ENCODE data around the gene PKD2.

Gene PKD2

GRCh38 chr4:88007304-88008121, at the start of gene PKD2:
Gene PKD2 (plus strand): TSS chr4:88007635. CDS start chr4:88007734, 99 bp downstream.
- H3K4me3 ChIP-seq (ENCODE audit: low read depth, low read length), result peak within 1 kb of the TSS; percentile 79

GRCh38 chr4:87961993-87962392, 45.4 kb upstream of the PKD2 start:
- no peak overlapping the region for H3K4me3 ChIP-seq (ENCODE audit: low read depth, low read length)

GRCh38 chr4:87962398-87963146, 44.9 kb upstream of the PKD2 start:
- no peak overlapping the region for H3K4me3 ChIP-seq (ENCODE audit: low read depth, low read length)

DNA sequence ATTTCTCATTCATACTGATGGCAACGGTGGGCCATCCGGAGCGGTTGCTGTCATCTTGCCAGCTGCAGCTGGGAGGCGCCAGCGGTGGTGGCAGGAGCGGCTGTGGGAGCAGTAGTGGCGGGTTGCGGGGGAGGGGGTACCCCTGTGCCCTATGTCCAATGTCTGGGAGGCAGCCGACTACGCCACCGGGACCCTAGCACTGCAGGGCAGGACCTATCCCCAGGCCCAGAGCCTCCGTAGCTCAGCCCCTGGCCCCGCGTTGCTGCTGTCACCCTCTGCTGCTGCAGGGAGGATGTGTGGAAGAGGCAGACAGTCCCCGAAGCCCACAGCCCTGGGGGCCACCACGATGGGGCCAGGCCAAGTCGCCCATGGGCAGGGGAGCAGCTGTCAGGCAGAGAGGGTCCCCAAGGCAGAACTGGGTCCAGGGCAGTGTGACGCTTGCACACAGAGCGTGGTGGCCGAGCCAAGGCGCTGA, 41.9 kb upstream of the PKD2 start:
- no peak overlapping the region for H3K4me3 ChIP-seq (ENCODE audit: low read depth, low read length)

GRCh38 chr4:87966095-87966496, 41.3 kb upstream of the PKD2 start:
- H3K4me3 ChIP-seq (ENCODE audit: low read depth, low read length), result no peak overlapping the region

- H3K4me3 ChIP-seq (ENCODE audit: low read depth, low read length), result no peak overlapping the region
Measured at GRCh38 chr4:87967193-87967592, 40.2 kb upstream of the PKD2 start.

GRCh38 chr4:87970121-87970520, 37.3 kb upstream of the PKD2 start:
- no peak overlapping the region for H3K4me3 ChIP-seq (ENCODE audit: low read depth, low read length)

GRCh38 chr4:87971866-87972265, 35.6 kb upstream of the PKD2 start:
- no peak overlapping the region for H3K4me3 ChIP-seq (ENCODE audit: low read depth, low read length)

- H3K4me3 ChIP-seq (ENCODE audit: low read depth, low read length), result no peak overlapping the region
Measured at GRCh38 chr4:87973283-87974169, 33.9 kb upstream of the PKD2 start.

DNA sequence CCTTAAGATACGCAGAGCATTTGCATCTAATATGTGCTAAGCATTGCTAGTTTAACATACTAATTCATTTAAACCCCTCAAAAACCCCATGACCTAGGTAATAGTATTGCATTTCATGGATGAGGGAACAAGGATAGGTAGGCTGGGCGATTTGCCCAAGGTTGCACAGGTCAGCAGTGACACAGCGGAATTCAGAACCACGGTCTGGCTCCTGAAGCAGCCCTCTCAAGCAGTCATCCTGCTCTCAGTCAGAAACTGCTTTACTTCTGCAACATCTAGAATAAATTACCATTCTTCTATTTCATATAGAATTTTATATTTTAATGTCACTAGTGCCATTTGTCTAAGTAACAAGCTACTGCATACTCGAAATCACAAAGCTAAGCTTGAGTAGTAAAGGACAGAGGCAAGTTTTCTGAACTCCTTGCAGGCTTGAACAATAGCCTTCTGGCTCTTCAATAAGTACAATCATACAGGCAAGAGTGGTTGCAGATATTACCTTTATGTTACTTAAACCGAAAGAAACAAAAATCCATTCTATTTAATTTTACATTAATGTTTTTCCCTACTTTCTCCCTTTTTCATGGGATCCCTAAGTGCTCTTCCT, 32.5 kb upstream of the PKD2 start:
- no peak overlapping the region for H3K4me3 ChIP-seq (ENCODE audit: low read depth, low read length)

- peak within 1 kb of the TSS; percentile 41 for H3K4me3 ChIP-seq (ENCODE audit: low read depth, low read length)
Measured at GRCh38 chr4:87975466-87975865, 32.0 kb upstream of the PKD2 start, which contains the start of gene SPP1. Gene SPP1 (plus strand): TSS chr4:87975714. CDS start chr4:87976896, 1,182 bp downstream.

GRCh38 chr4:87977521-87978278, 29.7 kb upstream of the PKD2 start:
- peak overlapping the region; percentile 14 for H3K4me3 ChIP-seq (ENCODE audit: low read depth, low read length)

DNA sequence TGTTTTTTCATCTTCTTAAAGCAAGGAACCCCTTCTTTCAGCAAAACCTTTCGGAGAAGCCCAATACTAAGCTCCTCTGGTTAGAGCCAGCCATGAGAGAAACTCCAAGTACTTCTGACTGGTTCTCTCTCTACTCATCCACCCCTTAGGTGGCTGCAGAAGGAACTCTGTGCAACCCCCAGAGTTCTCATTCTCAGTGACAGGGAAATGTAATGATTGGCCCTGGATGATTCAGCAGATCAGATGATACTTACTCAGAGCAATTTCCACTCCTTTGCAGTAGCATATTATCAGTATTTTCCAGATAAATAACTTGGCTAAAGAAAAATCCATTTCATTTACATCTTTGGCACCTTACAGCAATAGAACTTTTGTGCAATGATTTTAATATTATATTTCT, 28.8 kb upstream of the PKD2 start:
- no peak overlapping the region for H3K4me3 ChIP-seq (ENCODE audit: low read depth, low read length)

GRCh38 chr4:87979810-87980209, 27.6 kb upstream of the PKD2 start:
- no peak overlapping the region for H3K4me3 ChIP-seq (ENCODE audit: low read depth, low read length)

GRCh38 chr4:87981486-87981885, 25.9 kb upstream of the PKD2 start:
- H3K4me3 ChIP-seq (ENCODE audit: low read depth, low read length), result no peak overlapping the region

- no peak overlapping the region for H3K4me3 ChIP-seq (ENCODE audit: low read depth, low read length)
Measured at GRCh38 chr4:87982036-87982435, 25.4 kb upstream of the PKD2 start.

DNA sequence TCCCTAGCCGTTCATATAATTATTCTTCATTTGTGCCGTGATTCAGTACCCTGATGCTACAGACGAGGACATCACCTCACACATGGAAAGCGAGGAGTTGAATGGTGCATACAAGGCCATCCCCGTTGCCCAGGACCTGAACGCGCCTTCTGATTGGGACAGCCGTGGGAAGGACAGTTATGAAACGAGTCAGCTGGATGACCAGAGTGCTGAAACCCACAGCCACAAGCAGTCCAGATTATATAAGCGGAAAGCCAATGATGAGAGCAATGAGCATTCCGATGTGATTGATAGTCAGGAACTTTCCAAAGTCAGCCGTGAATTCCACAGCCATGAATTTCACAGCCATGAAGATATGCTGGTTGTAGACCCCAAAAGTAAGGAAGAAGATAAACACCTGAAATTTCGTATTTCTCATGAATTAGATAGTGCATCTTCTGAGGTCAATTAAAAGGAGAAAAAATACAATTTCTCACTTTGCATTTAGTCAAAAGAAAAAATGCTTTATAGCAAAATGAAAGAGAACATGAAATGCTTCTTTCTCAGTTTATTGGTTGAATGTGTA, 24.9 kb upstream of the PKD2 start:
- H3K4me3 ChIP-seq (ENCODE audit: low read depth, low read length), result no peak overlapping the region

GRCh38 chr4:87983996-87984395, 23.4 kb upstream of the PKD2 start:
- H3K4me3 ChIP-seq (ENCODE audit: low read depth, low read length), result no peak overlapping the region

- H3K4me3 ChIP-seq (ENCODE audit: low read depth, low read length), result no peak overlapping the region
Measured at GRCh38 chr4:87985097-87985886, 22.1 kb upstream of the PKD2 start.

All from iPS-11a (cell line).